ENCODE results near the gene NUP98. TPM values are rescaled to one million over a fixed set of nuclear protein-coding genes. Genes with fewer than 3 reads are reported as not detected.

Gene NUP98
- total and polyA plus RNA-seq, 2 of the 13 experiments (the other 11 are each of a cell fraction or from before 2014, with no cell fraction given), result 76.6 to 85.3 TPM

DNA sequence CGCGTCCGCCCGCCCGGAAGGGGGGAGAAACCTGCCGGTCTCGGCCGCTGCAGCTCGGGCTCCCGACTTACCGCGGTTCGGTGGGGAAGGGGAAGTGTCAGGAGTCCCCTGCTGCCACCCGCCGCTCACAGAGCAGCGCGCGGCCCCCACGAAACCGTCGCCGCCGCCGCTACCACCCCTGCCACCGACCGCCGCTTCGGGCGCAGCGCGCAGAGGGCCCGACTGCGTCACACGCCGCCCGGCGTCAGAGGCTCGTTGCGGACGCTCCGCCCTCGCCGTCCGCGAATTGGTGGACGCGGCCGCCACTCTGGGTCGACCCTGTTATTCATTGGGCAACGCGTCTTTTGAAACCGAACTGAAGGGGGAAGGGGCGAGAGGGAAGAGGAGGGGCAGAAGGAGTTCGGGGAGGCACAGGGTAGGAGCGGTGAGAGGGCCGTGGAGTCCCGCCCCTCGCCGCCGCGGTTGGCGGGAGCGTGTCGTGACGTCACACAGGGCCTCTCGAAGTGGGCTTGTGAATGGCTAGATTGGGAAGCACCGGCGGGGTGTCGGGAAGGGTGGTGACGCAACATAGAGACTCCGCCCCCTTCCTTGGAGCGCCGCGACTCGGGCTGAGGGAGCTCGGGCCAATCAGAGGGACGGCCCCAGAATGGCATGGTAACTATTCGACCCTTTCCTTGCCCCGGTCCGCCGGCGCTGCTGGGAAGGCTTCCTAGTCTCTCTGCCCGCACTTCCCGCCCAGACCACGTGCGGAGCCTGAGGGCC lies at the start of gene NUP98 (continued):
- TF ChIP-seq, protein P1, sequence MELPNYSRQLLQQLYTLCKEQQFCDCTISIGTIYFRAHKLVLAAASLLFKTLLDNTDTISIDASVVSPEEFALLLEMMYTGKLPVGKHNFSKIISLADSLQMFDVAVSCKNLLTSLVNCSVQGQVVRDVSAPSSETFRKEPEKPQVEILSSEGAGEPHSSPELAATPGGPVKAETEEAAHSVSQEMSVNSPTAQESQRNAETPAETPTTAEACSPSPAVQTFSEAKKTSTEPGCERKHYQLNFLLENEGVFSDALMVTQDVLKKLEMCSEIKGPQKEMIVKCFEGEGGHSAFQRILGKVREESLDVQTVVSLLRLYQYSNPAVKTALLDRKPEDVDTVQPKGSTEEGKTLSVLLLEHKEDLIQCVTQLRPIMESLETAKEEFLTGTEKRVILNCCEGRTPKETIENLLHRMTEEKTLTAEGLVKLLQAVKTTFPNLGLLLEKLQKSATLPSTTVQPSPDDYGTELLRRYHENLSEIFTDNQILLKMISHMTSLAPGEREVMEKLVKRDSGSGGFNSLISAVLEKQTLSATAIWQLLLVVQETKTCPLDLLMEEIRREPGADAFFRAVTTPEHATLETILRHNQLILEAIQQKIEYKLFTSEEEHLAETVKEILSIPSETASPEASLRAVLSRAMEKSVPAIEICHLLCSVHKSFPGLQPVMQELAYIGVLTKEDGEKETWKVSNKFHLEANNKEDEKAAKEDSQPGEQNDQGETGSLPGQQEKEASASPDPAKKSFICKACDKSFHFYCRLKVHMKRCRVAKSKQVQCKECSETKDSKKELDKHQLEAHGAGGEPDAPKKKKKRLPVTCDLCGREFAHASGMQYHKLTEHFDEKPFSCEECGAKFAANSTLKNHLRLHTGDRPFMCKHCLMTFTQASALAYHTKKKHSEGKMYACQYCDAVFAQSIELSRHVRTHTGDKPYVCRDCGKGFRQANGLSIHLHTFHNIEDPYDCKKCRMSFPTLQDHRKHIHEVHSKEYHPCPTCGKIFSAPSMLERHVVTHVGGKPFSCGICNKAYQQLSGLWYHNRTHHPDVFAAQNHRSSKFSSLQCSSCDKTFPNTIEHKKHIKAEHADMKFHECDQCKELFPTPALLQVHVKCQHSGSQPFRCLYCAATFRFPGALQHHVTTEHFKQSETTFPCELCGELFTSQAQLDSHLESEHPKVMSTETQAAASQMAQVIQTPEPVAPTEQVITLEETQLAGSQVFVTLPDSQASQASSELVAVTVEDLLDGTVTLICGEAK (IDR thresholded peaks at IDR 0.05), result no peak
- TF ChIP-seq, protein P1 (CRISPR knock-in tag; IDR thresholded peaks at IDR 0.05), result peak; percentile 72
- TF ChIP-seq ZNF616 (CRISPR knock-in tag; IDR thresholded peaks at IDR 0.05; ENCODE audit: low read depth) (peak; percentile 69; the same call in 1 of the 2 replicates), FOXA3 (CRISPR knock-in tag; IDR thresholded peaks at IDR 0.05) (peak; percentile 52; the same call in 1 of the 2 replicates), TRIM24 (CRISPR knock-in tag; IDR thresholded peaks at IDR 0.05) (no peak), TEAD2 (CRISPR knock-in tag; IDR thresholded peaks at IDR 0.05) (peak; percentile 84; the same call in 1 of the 2 replicates), TOPORS (CRISPR knock-in tag; IDR thresholded peaks at IDR 0.05) (peak; percentile 90), RELA (CRISPR knock-in tag; IDR thresholded peaks at IDR 0.05) (no peak), ZNF556 (CRISPR knock-in tag; IDR thresholded peaks at IDR 0.05; ENCODE audit: borderline replicate concordance) (peak; percentile 75; the same call in 1 of the 2 replicates), ISX (CRISPR knock-in tag; conservative IDR thresholded peaks at IDR 0.05) (peak; percentile 90; the same call in 1 of the 2 replicates), ZNF501 (CRISPR knock-in tag; IDR thresholded peaks at IDR 0.05) (peak; percentile 76)
- TF ChIP-seq, protein P2, sequence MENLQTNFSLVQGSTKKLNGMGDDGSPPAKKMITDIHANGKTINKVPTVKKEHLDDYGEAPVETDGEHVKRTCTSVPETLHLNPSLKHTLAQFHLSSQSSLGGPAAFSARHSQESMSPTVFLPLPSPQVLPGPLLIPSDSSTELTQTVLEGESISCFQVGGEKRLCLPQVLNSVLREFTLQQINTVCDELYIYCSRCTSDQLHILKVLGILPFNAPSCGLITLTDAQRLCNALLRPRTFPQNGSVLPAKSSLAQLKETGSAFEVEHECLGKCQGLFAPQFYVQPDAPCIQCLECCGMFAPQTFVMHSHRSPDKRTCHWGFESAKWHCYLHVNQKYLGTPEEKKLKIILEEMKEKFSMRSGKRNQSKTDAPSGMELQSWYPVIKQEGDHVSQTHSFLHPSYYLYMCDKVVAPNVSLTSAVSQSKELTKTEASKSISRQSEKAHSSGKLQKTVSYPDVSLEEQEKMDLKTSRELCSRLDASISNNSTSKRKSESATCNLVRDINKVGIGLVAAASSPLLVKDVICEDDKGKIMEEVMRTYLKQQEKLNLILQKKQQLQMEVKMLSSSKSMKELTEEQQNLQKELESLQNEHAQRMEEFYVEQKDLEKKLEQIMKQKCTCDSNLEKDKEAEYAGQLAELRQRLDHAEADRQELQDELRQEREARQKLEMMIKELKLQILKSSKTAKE (CRISPR knock-in tag; IDR thresholded peaks at IDR 0.05; ENCODE audit: borderline replicate concordance), result no peak; the same call in 1 of the 2 replicates
- TF ChIP-seq, protein P3, sequence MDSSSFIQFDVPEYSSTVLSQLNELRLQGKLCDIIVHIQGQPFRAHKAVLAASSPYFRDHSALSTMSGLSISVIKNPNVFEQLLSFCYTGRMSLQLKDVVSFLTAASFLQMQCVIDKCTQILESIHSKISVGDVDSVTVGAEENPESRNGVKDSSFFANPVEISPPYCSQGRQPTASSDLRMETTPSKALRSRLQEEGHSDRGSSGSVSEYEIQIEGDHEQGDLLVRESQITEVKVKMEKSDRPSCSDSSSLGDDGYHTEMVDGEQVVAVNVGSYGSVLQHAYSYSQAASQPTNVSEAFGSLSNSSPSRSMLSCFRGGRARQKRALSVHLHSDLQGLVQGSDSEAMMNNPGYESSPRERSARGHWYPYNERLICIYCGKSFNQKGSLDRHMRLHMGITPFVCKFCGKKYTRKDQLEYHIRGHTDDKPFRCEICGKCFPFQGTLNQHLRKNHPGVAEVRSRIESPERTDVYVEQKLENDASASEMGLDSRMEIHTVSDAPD (CRISPR knock-in tag; IDR thresholded peaks at IDR 0.05), result peak; percentile 80
- TF ChIP-seq, protein P4, sequence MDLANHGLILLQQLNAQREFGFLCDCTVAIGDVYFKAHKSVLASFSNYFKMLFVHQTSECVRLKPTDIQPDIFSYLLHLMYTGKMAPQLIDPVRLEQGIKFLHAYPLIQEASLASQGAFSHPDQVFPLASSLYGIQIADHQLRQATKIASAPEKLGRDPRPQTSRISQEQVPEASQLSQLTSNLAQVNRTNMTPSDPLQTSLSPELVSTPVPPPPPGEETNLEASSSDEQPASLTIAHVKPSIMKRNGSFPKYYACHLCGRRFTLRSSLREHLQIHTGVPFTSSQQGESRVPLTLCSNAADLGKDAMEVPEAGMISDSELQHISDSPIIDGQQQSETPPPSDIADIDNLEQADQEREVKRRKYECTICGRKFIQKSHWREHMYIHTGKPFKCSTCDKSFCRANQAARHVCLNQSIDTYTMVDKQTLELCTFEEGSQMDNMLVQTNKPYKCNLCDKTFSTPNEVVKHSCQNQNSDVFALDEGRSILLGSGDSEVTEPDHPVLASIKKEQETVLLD (CRISPR knock-in tag; IDR thresholded peaks at IDR 0.05; ENCODE audit: low read depth), result no peak; the same call in 1 of the 2 replicates
